ENCODE measurements around the gene NRAP.

NRAP gene

DNA sequence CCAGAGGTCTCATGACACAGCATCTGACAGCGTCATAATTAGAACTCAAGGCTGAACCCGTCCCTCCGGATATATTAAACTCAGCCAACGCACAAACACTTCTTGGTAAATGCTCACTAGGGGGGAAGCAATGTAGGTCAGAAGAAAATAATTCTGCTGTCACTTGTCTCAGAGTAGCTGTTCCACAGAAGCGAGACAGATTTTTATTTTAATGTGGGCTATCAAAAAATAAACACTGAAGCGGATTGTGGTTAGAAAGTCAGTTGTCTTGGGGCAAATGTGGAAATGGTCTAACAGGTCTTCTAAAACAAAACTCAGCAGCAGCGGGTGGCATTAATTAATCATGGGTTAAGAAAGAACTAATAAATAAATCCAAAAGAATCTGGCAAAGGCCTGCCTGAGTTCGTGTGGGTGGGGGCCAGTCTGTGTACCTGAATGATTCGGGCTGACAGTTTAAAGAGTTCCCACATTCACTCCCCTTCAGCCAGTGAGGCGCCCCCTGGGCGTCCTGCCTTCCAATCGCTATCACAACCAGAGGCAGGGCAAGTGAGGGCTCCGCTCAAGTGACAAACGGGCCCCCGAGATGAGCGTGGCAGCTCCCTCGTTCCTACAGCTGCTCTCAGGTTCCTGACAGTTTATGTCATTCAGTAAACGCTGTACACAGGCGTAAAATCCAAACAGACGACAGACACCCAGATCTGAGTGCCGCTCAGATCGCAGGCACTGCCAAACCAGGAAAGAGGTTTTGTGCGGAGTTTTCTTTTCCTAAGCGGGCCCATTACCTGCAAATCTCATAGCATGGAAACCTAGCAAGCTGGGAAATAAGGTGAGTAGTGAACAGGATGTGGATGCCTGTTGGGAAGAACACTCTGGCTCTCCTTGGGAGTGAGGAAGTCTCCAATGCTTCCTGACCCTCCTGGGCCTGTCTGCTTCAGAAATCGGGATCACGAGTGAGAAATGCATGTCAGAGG, 52.9 kb downstream of the NRAP start:
- DNase-seq (ENCODE audit: low read depth in 2 of 3, low spot score in 2 of 3) = no peak

DNA sequence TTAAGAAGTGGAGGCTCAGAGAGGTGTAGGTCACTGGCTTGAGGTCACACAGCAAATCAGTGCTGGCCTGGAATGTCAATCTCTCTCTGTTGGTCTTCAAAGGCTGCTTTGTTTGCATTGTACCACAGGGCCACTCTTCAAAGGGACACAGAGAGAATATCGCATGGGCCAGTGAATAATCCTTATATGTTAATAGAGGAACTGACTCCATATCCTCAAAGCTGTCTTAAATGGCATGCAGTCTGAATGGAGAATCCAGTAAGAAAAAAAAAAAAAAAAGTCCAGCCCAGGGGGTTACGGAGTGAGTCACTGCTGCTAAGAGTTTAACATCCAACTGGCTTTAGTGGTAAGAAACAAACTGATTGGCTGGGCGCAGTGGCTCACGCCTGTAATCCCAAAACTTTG, 54.1 kb downstream of the NRAP start:
- no peak for DNase-seq (ENCODE audit: low read depth in 2 of 3, low spot score in 2 of 3)

DNA sequence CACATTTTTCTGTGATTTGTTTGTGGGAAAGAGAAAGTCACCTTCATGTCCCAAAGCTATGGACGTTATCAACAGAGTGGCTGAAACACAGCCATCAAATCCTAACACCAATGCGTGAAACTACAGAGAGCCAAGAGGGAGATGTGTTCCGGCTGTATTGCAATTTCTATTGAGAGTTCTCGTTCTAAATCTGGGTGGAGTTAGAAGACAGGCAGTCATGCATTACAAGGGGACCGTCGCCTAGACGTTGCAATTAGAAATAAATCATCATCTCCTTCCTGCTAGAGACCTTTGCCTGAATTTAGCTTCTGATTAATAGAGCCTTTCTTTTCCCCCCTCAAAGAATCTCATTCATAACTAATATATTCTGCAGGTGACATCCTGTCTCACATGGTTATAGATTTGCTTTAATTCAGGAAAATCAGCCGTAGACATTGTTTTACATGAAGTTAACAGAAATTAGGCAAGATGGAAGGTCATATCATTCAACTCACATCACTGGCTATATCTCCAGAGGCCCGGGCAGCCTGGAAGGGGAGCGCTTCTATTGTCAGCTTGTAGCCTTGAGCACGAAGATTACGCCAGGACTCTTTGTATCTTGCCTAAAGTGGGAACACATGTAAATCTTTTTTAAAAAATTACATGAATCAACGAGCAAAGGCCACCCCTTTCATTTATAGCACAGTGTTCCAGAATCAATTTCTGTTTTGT, 58.4 kb downstream of the NRAP start:
- DNase-seq (ENCODE audit: low read depth in 2 of 3, low spot score in 2 of 3) = no peak

DNA sequence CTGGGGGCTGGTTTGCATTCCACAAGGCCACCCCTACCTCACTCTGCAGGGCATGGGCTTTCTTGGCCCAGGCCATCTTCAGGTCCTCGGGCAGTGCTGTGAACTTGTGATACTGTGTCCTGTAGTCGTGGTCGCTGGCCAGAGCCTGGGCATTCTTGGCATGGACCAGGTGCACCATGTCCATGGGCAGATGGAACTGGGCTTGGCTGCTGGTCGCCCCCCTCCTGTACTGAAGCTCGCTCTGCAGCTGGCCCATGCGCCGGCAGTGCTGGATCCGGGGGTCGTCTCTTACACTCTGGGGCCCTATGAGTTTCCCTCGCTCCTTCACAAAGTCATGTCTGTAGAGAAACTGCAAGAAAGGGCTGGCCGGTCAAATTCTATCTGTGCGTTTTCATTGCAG, 59.3 kb downstream of the NRAP start:
- no peak for DNase-seq (ENCODE audit: low read depth in 2 of 3, low spot score in 2 of 3)

DNA sequence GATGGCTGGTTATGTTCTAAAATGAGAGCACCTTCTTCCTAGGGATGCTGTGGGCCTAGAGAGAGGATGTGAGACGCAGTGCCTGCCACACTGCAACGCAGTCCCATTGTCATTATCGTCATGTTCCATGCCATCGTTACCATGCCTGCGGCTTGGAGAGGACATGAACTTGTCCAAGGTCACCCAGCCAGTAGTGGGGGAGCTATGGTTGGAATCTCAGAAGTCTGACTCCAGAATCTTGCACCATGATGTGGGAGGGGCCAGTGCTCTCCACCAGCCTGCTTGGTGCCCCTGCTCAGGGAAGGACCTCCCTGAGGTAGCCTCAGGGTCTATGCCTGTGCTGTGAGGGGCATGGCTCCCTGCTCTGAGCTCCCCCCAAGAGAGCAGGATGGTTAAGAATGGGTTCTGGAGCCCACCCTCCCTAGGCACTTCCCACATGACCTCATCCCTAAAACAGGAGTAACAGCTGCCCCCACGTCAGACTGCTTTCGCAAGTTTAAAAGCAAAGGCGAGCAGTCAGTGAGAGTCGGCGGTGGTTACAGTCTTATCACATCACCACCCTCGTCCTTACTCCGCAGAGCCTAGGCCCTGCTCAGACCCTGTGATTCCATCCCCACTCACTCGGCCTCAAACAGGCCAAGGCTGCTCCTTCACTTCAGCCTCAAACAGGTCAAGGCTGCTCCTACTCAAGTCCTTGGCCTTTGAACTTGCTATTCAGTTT, 60.6 kb downstream of the NRAP start:
- no peak for DNase-seq (ENCODE audit: low read depth in 2 of 3, low spot score in 2 of 3)

DNA sequence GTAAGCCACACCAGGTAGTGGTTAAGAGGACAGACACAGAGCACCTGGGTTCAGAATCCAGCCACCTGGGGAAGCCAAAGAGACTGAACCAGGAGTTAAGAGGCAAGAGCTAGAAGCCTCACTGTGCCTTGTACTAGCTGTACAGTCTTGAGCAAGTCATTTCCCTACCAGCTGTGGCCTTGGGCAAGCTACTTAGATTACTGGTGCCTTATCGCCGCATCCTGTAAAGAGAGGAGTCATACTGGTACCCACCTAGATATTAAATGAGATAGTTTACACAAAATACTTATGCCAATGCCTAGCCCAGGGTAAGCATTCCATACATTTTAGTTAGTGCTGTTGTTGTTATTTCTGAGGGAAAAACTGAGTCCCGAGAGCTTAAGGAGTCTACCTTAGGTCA, 63.3 kb downstream of the NRAP start:
- DNase-seq (ENCODE audit: low read depth in 2 of 3, low spot score in 2 of 3) = no peak

DNA sequence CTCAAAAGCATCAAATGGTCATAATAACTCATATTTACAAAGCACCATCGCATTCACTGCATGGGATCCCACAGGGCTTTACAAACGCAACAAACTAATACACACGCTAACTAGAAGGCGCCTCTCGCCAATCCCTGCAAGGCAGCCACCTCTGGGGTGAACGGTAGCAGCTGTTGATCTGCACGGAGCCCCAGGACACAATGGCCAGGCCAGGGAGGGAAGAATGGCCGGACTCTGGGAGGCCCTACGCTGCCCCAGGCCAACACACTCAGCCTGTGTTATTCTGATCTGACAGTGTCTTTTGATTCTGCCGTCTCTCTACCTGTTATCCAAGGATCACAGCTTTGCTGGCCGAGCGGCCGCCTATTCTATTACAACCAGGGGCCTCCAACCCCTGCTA, 69.2 kb downstream of the NRAP start:
- DNase-seq (ENCODE audit: low read depth in 2 of 3, low spot score in 2 of 3) = no peak

DNA sequence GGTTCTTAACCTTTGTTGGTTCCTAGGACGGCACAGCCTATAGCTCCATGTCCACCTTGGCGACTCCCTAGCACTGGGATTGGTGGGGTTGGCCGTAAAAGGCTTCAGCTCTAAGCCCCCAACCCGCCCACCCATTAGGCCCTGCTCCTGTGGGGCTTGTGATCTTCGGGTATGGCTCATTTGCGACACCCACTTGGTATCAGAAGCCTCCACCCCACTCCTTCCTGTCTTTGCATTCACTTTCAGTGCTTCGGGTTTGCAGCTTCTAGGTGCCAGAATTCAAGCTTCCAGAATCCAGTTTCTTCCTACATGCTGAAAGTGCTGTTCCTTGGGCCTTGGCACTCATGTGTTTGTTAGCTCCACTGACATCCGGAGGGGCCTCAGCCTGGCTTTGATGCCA, 71.5 kb downstream of the NRAP start:
- DNase-seq (ENCODE audit: low read depth in 2 of 3, low spot score in 2 of 3) = no peak

DNA sequence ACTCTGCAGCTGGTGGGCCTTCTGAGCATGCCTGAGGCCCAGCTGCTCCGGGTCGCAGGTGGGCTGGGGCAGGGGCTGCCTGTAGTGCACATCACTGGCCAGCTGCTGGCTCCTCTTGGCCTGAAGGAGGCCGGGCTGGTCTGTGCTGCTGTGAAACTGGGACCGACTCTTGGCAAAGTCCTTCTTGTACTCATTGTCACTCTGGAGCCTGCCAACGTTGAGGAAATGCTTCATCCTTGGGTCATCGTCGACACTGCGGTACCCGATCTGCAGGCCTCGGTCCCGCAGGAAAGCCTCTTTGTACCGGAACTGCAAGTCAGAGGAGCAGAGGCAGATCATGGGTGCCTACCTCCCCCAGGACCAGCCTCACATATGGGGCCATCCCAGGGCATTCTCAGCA, 73.3 kb downstream of the NRAP start:
- DNase-seq (ENCODE audit: low read depth in 2 of 3, low spot score in 2 of 3) = no peak

DNA sequence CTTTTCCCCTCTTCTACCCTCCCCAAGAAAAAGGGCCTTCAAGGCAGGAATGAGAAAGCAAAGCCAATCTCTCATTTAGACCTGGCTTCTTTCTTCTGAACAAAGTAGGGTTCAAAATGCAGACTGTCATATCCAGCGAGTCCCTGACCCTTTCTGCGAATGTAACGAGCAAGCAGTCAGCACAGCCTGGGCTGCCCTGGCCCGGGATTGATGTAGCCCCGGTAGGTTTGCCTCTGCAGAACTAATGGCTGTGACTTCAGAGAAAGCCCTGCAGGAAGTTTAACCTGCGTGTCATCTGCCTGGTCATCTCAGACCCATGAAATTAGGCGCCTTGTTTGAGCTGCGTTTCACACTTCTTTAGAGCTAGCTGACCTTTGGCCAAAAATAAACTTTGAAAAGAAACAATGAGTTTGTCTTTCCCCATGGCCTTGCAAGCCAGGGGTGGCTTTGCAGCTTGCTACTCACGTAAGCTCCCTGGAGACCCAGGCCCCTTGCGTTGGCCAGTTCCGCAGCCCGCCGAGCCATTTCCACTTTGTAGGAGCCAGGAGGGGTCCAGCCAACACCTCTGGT, 74.6 kb downstream of the NRAP start:
- no peak for DNase-seq (ENCODE audit: low read depth in 2 of 3, low spot score in 2 of 3)

DNA sequence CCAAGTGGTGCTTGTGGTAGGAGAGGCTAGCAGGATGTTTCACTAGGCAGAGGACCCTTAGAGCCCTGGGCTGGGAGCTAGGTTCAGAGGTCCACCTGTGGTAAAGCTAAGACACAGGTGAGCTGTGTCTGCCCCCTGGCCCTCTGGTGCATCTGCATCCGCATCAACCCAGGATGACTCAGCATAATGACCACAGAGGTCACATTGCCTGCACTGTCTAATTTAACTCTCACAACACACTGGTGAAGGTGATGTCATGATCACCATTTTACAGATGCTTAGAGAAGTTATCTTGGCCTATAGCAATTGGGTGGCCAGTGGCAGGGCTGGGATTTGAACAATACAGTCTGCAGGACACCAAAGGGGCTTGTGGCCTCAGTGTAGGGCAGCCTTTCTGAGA, 77.9 kb downstream of the NRAP start:
- DNase-seq (ENCODE audit: low read depth in 2 of 3, low spot score in 2 of 3) = no peak

DNA sequence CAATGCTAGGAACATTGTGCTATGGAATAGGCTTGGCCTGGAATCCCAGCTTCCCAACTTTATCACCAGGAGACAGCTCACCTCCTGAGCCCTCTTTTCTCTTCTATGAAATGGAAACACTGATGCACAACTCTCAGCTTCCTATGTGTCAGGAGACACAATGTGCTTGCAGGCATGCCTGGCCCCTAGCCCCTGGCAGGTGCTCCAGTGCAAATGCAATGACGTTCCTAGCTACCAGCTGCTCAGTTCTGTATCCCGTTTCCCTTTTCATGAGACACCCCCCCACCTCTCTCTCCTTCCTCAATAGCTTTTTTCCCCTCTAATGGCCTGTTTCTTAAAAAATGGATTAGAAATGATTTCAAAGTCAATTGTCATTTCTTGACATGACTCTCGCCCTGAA, 80.3 kb downstream of the NRAP start:
- DNase-seq (ENCODE audit: low read depth in 2 of 3, low spot score in 2 of 3) = no peak

DNA sequence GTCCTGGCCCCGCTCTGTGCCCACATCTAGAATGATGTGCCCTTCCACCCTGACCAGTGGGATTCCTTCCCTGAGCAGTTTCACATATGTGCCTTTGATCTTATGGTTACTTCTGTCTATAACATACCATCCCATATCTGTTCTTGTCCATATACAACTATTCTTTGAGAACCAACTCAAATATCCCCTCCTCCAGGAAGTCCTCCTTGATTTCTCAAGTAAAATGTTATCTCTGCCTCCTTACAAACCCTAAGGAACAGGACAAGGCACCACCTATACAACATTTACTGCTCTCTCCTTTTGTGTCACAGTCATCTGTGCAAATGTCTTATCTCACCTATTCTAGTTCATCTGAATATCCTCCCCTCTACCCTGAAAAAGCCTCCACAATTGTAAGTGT, 82.7 kb downstream of the NRAP start:
- no peak for DNase-seq (ENCODE audit: low read depth in 2 of 3, low spot score in 2 of 3)

DNA sequence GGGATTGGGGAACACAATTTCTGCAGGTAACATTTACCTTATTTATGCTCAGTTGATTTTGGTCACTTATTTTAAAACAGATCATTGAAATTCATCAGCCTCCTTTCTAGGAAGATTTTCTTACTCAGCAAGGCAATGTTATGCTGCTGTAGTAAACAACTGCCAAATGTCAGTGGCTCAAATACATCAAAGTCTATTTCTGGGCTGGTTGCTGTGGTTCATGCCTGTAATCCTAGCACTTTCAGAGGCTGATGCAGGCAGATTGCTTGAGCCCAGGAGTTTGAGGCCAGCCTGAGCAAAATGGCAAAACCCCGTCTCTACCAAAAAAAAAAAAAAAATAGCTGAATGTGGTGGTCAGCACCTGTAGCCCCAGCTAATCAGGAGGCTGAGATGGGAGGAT, 85.1 kb downstream of the NRAP start:
- DNase-seq (ENCODE audit: low read depth in 2 of 3, low spot score in 2 of 3) = no peak

DNA sequence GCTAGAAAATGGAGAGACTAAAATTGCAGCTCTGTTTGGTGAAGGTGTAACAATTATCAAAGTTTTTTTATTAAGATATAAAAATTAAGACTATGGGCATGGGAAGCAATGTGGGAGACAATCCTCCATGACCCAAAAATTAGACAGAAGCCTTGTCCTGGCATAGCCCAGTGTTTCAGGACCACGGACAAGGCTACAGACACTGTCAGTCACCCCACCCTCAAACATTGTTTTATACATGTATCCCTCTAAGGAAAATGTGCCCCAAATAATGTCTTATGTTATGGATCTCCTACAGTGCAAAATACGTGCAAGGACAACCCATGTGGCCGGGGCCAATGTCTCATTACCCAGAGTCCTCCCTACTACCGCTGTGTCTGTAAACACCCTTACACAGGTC, 87.0 kb downstream of the NRAP start:
- no peak for DNase-seq (ENCODE audit: low read depth in 2 of 3, low spot score in 2 of 3)

DNA sequence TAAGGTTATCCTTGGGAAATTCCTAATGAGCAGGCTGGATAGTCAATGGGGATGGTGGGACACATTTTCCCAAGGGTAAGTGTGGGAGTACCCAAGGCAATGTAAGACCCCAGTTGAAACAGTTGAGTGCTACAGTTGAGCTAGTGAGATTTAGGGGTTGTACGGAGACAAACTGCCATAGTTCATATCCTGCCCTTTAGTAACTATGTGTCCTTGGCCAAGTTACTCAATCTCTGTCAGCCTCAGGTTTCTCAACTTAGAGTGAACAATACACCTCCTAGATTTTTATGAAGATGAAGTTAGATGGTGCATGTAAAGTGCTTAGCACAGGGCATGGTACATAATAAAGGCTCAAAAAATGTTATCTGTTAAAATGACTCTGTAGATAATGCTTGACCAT, 90.5 kb downstream of the NRAP start:
- no peak for DNase-seq (ENCODE audit: low read depth in 2 of 3, low spot score in 2 of 3)

DNA sequence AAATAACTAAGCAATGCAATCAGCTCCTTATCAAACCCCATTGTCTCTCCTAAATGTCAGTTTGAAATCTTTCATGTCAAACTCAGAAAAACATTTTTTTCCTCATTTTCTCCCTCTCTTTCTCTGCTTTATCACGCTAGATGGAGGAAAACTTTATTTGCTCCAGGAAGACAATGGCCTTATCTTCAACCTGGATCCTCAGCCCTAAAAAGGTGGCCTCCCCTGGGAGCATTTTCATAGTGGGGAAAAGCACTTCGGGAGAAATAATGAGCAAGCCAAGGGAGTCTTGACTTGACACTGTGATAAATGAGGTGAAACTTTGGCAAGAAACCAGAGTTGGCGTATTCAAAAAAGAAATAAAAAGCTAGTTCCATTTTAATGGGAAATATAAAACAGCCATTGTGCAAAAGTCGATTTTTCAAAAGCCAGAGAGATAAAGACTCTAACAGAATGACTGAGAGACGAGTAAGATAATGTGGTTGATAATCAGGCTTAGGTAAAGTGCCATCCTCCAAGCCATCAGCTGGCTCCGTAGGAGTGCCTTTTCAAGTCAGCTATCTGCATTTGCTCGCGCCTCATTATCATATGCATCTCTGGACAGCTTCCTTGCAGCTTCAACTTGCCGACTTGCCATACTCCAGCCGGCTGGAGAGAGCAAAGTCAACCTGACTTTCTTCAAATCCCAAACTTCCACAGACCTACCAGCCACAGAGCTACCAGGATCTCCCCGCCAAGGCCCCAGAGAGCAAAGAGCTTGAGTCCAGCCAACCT, 91.1 kb downstream of the NRAP start:
- DNase-seq (ENCODE audit: low read depth in 2 of 3, low spot score in 2 of 3) = no peak

DNA sequence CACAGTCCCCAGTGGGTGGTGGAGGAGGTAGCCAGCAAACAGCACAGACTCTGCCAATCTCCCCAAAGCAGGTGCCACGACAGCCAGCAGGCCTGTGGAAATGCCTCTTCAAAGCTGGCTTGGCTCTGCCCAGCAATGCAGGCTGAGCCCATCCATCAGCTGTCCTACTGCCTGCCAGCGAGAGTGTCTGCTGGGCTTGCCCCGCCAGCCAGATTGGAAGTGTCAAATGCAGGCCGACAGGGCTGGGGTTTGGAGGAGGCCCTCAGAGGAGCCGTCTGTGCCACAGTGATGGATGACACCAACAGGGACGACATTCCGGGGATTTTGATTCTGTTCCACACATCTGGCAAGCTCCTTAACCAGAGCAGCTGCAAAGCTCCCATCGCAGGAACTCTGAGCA, 94.3 kb downstream of the NRAP start:
- DNase-seq (ENCODE audit: low read depth in 2 of 3, low spot score in 2 of 3) = no peak

DNA sequence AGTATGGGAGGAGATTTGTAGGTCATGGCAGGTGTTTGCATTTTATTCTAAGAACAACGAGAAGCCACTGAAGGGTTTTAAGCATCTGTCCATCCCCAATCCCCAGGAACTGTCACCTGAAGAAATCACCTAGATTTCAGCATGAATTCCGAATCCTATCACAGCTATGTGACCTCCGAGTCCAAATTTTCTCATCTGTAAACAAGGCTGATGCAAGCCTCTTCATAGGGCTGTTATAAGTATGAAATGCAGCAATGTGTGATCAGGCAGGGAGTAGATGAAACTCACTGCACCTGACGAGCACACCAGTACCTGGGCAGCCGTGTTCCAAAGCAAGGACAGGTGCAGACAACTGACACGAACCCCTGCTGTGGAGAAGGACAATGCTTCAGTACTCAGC, 97.0 kb downstream of the NRAP start:
- no peak for DNase-seq (ENCODE audit: low read depth in 2 of 3, low spot score in 2 of 3)

DNA sequence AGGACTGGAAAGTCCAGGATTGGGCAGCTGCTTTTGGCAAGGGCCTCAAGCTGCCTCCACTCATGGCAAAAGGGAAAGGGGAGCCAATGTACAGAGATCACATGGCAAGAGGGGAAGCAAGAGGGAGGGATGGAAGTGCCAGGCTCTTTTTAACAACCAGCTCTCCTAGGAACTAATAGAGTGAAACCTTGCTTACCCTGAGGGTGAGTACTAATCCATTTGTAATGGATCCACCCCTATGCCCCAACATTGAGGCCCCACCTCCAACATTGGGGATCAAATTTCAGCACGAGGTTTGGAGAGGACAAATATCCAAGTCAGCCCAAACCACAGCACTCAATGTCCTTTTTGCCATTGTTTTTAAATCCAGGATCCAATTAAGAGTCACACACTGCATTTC, 98.5 kb downstream of the NRAP start:
- DNase-seq (ENCODE audit: low read depth in 2 of 3, low spot score in 2 of 3) = no peak

All from activated CD8-positive, alpha-beta memory T cell treated with anti-CD3 and anti-CD28 coated beads for 48 hours (primary cell).